Fibroblast of peridontal ligament (primary cell): ENCODE results near the gene HNRNPA0.

Experiments used
- DNase-seq: peaks from one replicate; pipeline ENCODE4 v3.0.0-alpha.2; 2010; ENCODE audit errors: extremely low read depth

HNRNPA0 gene

GRCh38 chr5:137754961-137755762 lies 999 bp upstream of the HNRNPA0 start:
- no peak for DNase-seq

- DNase-seq = peak; percentile 48
These were observed 424 bp downstream of the HNRNPA0 start for GRCh38 chr5:137753691-137754187.

DNA sequence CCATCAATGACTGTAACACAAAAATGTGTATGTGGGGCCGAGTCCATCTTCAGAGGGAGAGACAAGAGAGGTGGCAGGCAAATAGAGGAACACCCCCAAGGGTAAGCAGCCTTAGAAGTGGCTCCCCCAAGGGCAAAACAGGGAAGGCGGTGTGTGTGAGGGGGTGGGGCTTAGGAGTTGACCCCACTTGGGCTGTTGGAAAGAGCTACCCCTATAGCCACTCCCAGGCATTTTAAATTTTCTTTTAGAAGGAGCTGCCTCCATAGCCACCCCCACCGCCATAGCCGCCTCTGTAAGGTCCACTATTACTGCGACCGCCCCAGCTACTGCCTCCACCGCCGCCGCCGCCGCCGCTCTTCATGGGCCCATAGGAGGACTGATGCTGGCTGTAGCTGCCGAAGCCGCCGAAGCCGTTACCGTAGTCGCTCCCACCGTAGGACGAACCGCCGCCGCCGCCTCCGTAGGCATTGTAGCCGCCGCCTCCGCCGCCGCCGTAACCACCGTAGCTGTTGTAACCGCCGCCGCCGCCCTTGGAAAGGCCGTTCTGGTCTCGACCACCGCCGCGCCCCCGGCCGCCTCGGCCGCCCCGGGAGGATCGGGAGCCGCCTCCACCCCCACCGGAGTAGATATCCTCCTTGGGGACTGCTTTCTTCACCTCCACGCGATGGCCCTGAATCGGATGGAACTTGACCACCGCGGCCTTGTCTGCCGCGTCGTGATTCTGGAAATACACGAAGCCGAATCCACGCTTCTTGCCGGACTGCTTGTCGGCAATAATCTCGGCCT lies 1.1 kb downstream of the HNRNPA0 start:
- no peak for DNase-seq

DNA sequence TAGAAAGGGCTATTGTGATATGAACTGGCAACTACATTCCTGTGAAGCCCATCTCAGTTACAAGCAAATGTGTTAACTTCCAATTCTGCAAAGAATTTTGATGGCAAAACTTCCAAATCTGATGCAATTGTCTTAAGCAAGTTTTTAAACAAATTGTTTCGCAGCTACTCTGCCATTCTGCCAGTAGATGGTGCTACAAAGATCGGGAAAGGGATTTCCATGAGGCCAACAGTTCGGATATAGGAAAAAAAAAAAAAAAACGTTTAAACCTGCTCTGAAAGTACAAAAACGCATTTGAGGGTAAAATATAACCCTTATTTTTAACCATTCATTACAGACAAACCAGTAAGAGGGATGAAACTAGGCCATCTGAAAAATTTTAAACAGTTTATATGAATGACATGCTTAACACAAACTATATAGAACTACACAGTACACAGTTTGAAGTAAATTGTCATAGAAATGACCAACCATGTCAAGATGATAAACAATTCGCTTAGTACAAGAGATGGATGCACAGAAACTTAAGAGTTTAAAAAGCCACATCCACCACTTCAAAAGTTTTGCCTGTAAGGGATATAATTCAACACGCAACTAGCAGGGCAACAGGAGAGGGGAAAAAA lies 2.2 kb downstream of the HNRNPA0 start:
- peak; percentile 94 for DNase-seq

- no peak for DNase-seq
These were observed 3.7 kb downstream of the HNRNPA0 start for GRCh38 chr5:137750436-137750835.

- no peak for DNase-seq
These were observed 6.3 kb downstream of the HNRNPA0 start for GRCh38 chr5:137747848-137748247.

DNA sequence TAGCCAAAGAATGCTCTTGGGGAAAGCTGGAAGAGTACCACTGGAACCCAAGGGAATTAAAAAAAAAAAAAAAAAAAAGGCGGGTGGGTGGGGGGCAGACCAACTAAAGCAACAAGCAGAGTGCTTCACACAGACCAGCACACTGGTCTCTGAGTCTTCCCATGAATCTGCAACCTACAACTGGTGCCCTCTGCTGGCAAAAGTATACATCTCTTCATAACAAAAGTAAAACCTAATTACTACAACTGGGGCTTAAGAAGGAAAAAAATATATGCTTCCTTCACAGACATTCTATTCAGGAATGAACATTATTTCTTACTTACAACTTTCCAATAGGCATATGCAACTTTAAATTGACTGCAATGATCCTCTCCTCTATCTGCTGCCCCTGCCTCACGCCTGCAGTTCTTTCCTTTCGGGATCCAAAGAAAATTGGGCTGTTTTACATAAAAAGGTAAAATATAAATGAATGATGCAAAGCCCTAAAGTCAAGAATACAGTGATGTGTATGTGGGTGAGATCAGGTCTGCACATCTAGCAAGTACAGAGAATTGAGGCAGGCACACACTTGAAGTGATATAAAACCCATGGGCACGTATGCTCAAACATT lies 11.0 kb downstream of the HNRNPA0 start:
- peak; percentile 86 for DNase-seq

- DNase-seq = no peak
These were observed 12.4 kb downstream of the HNRNPA0 start for GRCh38 chr5:137741718-137742117.

- no peak for DNase-seq
These were observed 14.4 kb downstream of the HNRNPA0 start for GRCh38 chr5:137739737-137740136.

DNA sequence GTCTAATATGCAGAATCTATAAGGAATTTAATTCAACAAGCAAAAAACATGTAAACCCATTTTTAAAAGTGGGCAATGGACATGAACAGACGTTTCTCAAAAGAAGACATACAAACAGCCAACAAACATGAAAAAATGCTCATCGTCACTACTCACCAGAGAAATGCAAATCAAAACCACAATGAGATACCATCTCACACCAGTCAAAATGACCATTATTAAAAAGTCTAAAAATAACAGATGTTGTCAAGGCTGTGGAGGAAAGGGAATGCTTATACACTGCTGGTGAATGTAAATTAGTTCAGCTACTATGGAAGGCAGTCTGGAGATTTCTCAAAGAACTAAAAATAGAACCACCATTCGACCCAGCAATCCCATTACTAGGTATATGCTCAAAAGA lies 15.2 kb downstream of the HNRNPA0 start:
- DNase-seq = no peak

GRCh38 chr5:137737349-137738131 lies 16.6 kb downstream of the HNRNPA0 start:
- peak; percentile 75 for DNase-seq

- DNase-seq = no peak
These were observed 17.7 kb downstream of the HNRNPA0 start for GRCh38 chr5:137736496-137736895.

- DNase-seq = peak; percentile 56
These were observed 18.4 kb downstream of the HNRNPA0 start, which contains the start of gene KLHL3 for GRCh38 chr5:137735555-137736284. KLHL3 (minus strand) TSS chr5:137736089; CDS start chr5:137735646, 443 bp downstream.

DNA sequence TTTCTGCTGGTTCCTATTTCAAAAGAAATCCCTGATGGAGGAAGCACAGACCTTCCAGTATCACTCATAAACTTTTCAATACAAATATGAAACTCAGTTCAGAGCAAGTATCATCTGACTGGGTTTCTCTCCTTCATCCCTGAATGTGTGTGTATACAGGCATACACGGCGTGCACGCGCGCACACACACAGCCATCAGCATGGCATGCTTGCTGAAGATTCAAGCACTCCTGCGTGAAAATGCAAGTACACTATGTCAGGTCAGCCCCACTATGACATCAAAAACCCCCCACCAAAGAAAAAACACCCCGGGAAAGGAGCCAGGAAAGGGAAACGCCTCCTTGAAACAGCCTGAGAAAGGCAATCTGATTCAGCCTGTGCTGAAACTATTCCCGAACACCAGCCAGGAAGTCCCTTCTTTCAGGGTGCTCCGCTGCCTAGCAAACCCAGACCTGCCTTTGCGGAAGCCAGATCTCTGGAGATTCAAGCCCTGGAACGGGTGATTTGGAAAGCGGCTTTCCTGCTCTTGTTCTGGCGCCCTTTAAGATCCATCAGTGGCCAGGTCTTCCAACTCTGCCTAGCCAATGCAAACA lies 19.1 kb downstream of the HNRNPA0 start:
- peak; percentile 46 for DNase-seq

DNA sequence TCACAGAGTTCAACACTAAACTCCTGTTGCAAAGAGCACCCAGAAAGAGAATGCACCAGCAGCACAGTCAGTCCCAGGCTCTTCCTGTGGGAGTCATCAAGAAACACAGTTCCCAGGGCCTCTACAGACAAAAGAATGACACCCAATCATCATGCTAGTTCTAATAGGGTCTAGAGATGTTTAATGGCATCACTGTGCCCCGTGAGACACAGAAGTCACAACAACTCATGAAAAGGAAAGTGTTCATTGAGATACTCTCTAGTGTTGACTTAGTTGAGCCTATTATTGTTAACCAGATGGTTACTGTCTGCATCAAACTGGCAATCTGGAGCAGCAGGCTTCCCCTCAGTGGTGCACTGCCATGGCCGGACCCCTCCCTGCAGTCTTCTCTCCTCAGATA lies 19.8 kb downstream of the HNRNPA0 start:
- DNase-seq = no peak

GRCh38 chr5:137733922-137734321 lies 20.2 kb downstream of the HNRNPA0 start:
- no peak for DNase-seq

- no peak for DNase-seq
These were observed 21.2 kb downstream of the HNRNPA0 start for GRCh38 chr5:137733006-137733405.

DNA sequence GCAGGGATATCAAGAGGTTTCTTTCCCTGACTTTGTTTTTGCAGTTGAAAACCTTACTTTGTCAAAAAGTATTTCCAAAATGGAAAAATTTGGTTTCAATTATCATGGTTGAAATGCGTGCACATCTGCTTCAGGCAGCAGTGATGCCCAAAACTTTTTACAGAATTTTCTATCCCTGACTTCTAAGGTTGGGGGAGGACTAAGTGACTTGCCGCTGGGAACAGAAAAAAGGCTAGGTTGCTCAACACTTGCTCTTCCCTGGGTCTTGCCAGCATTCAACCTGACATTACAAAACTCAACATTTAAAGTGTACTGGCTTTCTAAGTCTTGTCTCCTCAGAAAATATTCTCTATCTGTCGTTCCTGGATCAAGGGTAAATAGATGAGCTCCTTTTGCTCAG lies 23.0 kb downstream of the HNRNPA0 start:
- peak; percentile 46 for DNase-seq

DNA sequence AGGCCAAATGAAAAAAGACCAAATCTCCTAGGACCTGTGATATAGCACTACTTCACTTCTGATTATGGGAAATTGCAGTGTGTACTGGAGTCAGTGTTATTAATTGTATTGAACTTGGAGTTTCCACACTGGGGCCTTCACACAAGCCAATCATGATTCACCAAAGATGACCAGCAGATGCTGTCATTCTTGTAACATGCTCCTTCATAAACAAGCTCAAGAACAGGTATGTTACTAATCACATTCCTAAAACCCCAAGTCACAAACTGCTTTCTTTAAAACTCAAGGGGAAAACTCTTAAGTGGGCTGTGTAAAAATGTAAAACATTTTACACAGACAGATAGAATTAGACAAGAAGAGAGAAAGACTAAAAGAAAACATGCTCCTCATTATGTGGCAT lies 23.8 kb downstream of the HNRNPA0 start:
- peak; percentile 28 for DNase-seq

DNA sequence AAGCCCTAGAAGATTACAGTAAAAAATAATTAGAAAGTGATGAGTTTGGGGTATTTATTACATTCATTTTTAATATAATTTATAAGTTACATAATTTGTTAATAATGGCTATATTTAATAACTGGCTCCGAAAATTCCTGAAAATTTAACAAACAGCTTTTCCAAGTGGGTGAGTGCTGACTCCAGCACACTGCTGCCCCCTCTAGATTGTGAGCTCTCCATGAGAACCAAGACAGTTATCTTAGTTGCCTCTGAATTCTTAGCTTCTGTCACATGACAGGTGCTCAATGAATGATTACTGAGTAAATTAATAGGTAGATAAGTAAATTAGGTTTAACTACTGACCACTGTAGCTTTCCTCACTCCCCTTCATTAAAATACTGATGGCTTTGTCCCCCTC lies 26.1 kb downstream of the HNRNPA0 start:
- DNase-seq = no peak
